AG04449 (cell line): ENCODE measurements around the gene MEI1.

Experiments
- CTCF ChIA-PET: fragments of 350-600 bp; formaldehyde crosslinking; extraction: SDS; loops from one replicate; lab custom pipeline; 2021; ENCODE audit warnings: antibody characterized with exemption; lab: Yijun Ruan, JAX
- POLR2A ChIA-PET: fragments of 400-600, 350-600 bp; formaldehyde crosslinking; extraction: SDS; loops from one replicate; lab custom pipeline; 2020; ENCODE audit warnings: antibody characterized with exemption, inconsistent platforms; lab: Yijun Ruan, JAX
- DNase-seq: peaks from one replicate; pipeline ENCODE4 v3.0.0-alpha.2; 2010; ENCODE audit warnings: low read depth, low spot score
- H3K4me3 ChIP-seq: 2 replicates; pipeline ENCODE4 v1.5.1; 2011; ENCODE audit warnings: low read depth, mild to moderate bottlenecking, control low read depth, low read length
- TF ChIP-seq, protein P1 (sequence below): IDR thresholded peaks from one replicate; pipeline ENCODE4 v1.5.1; 2011; ENCODE audit warnings: mild to moderate bottlenecking, moderate library complexity, low read length, control low read depth, inconsistent platforms; ENCODE audit not compliant: insufficient read depth; ENCODE audit errors: missing control alignments

The MEI1 gene

DNA sequence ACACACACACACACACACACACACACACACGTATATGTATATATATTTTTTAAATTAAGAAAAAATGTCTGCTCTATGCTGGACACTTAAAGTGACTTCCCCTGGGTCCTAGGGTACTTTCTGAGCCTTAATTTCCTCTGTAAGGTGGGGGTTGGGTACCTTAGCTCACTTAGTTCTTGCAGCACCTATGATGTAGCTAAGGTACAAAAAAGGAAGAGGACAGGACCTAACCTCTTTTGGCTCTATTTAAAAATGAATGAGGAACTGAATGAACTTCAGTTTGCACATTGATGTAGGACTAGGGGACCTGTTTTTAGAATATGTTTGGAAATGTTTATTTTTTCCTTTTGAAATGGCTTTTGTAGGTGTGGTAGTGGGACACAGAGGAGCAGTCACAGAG, 144.7 kb downstream of the MEI1 start:
- TF ChIP-seq, protein P1, sequence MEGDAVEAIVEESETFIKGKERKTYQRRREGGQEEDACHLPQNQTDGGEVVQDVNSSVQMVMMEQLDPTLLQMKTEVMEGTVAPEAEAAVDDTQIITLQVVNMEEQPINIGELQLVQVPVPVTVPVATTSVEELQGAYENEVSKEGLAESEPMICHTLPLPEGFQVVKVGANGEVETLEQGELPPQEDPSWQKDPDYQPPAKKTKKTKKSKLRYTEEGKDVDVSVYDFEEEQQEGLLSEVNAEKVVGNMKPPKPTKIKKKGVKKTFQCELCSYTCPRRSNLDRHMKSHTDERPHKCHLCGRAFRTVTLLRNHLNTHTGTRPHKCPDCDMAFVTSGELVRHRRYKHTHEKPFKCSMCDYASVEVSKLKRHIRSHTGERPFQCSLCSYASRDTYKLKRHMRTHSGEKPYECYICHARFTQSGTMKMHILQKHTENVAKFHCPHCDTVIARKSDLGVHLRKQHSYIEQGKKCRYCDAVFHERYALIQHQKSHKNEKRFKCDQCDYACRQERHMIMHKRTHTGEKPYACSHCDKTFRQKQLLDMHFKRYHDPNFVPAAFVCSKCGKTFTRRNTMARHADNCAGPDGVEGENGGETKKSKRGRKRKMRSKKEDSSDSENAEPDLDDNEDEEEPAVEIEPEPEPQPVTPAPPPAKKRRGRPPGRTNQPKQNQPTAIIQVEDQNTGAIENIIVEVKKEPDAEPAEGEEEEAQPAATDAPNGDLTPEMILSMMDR, result no peak
- H3K4me3 ChIP-seq, result no peak overlapping the region
- POLR2A ChIA-PET, result interaction anchor here (0.8 kb wide), 1 partner anchor 12 kb away, joined by 4 read pairs; no protein-coding TSS in a partner anchor
- CTCF ChIA-PET, result interaction anchor here (0.8 kb wide), 1 partner anchor 82 kb away, joined by 3 read pairs; no protein-coding TSS in a partner anchor
- no peak for DNase-seq

DNA sequence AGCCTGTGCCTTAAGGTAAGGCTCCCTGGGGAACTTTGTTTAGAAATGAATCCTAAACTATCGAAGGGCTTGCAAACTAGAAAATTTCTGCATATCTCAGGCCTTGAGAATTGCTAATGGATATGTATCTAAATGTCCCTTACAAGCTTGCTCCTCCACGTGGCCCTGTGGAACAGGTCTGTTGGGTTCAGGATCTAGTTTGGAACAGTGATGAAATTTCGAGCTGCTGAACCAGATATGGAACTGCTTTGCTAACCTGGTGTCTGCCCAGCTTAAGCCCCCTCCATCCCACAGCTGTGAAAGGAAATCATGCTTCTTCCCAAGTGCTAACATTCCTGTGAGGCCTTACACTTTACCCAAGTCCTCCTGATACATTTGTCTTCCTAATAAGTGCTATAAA, 145.2 kb downstream of the MEI1 start:
- POLR2A ChIA-PET, result interaction anchor here (0.8 kb wide), 1 partner anchor 12 kb away, joined by 4 read pairs; no protein-coding TSS in a partner anchor
- H3K4me3 ChIP-seq, result no peak overlapping the region
- TF ChIP-seq, protein P1, result no peak
- DNase-seq, result no peak
- CTCF ChIA-PET, result interaction anchor here (0.8 kb wide), 1 partner anchor 81 kb away, joined by 3 read pairs; no protein-coding TSS in a partner anchor

DNA sequence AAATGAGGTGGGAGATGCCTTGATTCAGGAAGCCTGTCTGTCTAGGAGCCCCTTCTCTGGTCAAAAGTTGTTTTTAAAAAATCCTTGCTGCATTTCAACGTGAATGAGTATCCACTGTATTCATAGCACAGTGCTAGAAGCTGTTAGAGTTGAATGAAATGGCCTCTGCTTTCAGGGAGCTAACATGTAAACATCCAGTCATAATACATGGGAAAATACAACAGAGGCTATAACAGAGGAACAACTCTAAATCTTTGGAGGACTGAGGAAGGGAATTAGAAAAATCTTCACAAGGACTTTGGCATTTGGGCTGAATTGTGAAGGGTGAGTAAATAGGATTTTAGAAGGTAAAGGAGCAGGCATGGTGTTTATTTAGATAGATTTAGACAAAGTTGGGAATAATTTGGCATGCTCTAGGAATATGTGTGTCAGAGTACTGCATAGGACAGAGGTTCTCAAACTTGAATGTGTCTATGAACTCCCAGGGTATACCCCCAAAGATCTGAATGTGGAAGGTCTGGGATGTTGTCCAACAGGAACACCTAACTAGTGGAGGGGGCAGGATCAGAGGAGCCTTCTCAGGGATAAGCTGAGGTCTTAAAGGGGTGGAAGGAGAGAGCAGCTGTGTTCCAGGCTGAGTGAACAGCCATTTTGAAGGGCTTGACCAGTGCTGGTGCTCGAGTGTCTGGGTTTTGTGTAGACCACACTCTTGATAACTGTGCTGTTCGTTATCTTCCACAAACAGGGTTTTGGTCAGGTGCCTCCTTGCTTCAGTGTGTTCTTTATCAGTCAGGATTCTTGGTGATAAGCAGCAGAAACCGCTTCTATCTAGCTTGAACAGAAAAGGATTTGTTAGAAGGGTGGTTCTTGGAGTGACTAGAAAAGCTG, 146.3 kb downstream of the MEI1 start:
- ChIA-PET CTCF (interaction anchor here (0.8 to 3.5 kb wide), 3 partner anchors 12 to 95 kb away, joined by 3 to 16 read pairs (median 3); no protein-coding TSS in a partner anchor), POLR2A (no interaction called here)
- no peak for DNase-seq
- H3K4me3 ChIP-seq, result no peak overlapping the region
- TF ChIP-seq, protein P1, result no peak

DNA sequence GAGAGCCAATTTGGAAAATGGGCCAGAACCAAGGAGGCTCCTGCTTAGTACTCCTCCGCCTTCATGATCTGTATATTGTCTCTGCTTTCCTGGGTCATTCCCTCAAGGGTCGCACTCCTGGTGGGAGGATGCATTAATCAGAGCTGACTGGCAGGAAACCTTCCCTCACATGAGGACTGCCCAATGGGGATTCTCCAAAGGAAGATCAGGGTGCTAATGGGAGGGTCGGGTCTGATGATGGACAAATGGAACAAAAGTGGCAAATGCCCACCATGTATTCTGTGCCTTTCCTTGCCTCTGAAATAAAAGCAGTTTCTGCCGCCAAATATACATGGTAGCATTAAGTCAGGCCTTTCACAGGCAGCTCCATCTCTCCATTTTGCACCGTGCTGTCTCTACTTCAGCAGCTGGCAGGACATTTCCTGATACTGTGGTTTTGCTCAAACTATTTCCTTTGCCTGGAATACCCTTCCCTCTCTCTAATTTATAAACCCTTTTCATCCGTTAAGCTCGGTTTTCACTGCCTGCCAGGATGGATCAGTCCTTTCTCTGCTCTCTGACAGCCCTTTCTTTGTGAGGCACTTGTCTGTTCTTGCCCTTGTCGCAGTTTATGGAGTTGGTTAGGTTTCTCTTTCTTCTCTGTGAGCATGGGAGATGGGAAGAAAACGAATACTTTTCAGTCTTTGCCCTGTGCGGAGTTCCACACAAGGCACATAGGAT, 147.1 kb downstream of the MEI1 start:
- TF ChIP-seq, protein P1, result no peak
- no peak overlapping the region for H3K4me3 ChIP-seq
- POLR2A ChIA-PET, result no interaction called here
- DNase-seq, result no peak
- CTCF ChIA-PET, result interaction anchor here (0.8 to 3.5 kb wide), 2 partner anchors 11 to 94 kb away, joined by 3 to 16 read pairs; no protein-coding TSS in a partner anchor

DNA sequence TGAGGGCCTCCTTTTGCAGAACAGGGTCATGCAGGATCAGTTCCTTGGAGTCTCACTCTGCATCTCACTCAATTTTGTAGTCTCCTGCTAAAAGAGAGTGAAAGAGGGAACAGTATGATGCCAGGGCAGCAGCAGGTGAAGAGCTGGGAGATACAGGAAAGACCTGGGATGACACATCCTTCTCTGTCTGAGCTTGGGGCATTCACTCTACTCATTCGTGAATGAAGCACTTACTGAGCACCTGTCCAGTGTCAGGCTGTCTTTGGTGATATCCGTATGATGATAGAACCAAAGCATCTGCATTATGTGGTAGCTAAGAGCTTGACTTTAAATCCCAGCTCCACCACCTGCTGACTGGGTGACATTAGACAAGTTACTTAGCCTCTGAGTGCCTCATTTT, 148.0 kb downstream of the MEI1 start:
- no peak overlapping the region for H3K4me3 ChIP-seq
- TF ChIP-seq, protein P1, result no peak
- ChIA-PET CTCF (interaction anchor here (3.5 kb wide), 1 partner anchor 10 kb away, joined by 16 read pairs; no protein-coding TSS in a partner anchor), POLR2A (no interaction called here)
- DNase-seq, result no peak

DNA sequence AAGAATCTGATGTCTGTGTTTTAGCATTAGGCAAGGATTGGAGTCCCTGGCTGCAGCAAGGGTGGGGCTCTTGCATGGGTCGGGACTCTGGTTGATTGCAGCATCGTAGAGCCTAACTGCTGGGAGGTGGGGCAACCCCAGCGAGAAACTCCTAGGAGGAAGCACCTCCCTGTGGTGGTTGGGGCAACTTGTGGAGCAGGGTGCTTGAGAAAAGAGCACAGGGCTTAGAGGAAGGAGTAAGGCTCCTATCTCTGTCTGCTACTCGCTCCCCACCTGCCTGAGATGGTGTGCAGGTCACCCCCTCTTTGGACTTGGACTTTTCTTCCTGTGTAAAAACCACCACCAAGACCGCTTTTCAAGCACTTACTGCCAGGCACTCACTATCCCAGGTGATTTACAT, 149.2 kb downstream of the MEI1 start:
- TF ChIP-seq, protein P1, result no peak
- no peak overlapping the region for H3K4me3 ChIP-seq
- POLR2A ChIA-PET, result no interaction called here
- CTCF ChIA-PET, result interaction anchor here (0.9 to 1.2 kb wide), 2 partner anchors 9 to 10 kb away, joined by 3 read pairs; no protein-coding TSS in a partner anchor
- no peak for DNase-seq
